ENCODE data around the gene CELF4. TPM values are rescaled to one million over a fixed set of nuclear protein-coding genes. Genes with fewer than 3 reads are reported as not detected.

The CELF4 gene
- total and polyA plus RNA-seq, 10 of the 15 experiments (the other 5 are each of a cell fraction or from before 2014, with no cell fraction given): 0.03 to 0.32 TPM; not detected in 8

DNA sequence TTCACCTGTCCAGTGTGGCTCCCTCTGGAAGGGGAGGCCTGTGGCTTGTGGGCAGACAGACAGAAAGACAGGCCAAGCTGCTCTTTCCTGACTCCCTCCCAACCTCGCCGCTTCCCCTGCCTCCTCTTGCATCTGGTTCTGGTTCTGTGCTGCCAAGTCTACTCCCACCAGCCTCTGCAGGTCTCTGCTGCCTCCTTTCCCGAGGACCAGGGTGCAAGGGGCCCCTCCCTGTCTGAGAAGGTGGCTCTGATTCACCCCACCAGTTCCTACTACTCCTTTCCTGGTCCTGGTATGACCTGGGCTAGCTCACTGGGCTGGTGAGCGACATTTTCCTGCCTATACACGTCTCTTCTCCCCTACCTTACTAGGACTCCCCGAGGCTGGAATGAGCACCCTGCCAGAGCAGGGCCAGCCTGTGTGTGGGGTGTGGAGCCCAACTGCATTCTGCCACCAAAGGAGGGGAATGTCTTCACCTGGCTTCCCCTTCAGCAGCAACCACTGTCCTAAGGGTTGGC is 238.5 kb downstream of the CELF4 start:
- no TSS peak for BruUV-seq (replicated peaks)
- H3K27me3 ChIP-seq (replicated peaks in 1 of 2; ENCODE audit: control insufficient read depth in 2 of 2, insufficient read depth in 2 of 2, low read length in 1 of 2): peaks cover 2 to 3% of the 10 kb centered on the region in 2 experiments; a peak in 3 of 4 replicates
- in situ Hi-C loops (cut with MboI): no loop called here
- no peak for FAIRE-seq
- RAD21 ChIA-PET (ENCODE audit: unreplicated experiment): no interaction called here
- no peaks in the 10 kb centered on the region for H3K79me2 ChIP-seq (ENCODE audit: control insufficient read depth, insufficient read depth, low read length)
- H3K4me1 ChIP-seq (ENCODE audit: control insufficient read depth, insufficient read depth, low read length): no peaks in the 10 kb centered on the region
- POLR2A ChIA-PET: no interaction called here
- no peak overlapping the region for H3K4me2 ChIP-seq (ENCODE audit: control insufficient read depth, insufficient read depth)
- TF ChIP-seq MYB (IDR thresholded peaks at IDR 0.05; ENCODE audit: borderline replicate concordance, low read depth, low read length) (no peak), PML (IDR thresholded peaks at IDR 0.05; ENCODE audit: low read length) (no peak), RUNX3 (IDR thresholded peaks at IDR 0.05; ENCODE audit: low read length) (no peak), NFYA (IDR thresholded peaks at IDR 0.05; ENCODE audit: borderline replicate concordance, low read depth, low read length) (no peak), CBFB (IDR thresholded peaks at IDR 0.05; ENCODE audit: low read depth) (no peak)
- TF ChIP-seq, protein P1, sequence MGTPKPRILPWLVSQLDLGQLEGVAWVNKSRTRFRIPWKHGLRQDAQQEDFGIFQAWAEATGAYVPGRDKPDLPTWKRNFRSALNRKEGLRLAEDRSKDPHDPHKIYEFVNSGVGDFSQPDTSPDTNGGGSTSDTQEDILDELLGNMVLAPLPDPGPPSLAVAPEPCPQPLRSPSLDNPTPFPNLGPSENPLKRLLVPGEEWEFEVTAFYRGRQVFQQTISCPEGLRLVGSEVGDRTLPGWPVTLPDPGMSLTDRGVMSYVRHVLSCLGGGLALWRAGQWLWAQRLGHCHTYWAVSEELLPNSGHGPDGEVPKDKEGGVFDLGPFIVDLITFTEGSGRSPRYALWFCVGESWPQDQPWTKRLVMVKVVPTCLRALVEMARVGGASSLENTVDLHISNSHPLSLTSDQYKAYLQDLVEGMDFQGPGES (IDR thresholded peaks at IDR 0.05): no peak
- intact Hi-C loops (cut with micrococcal nuclease; ENCODE audit: unreplicated experiment): no loop called here
- CTCF ChIA-PET: no interaction called here
- SMC1A ChIA-PET (ENCODE audit: uncharacterized antibody, unreplicated experiment): no interaction called here
- no peak overlapping the region for H2AFZ ChIP-seq (ENCODE audit: control insufficient read depth, low read depth, low read length)
- no peaks in the 10 kb centered on the region for H4K20me1 ChIP-seq (ENCODE audit: control insufficient read depth, insufficient read depth)
- 16% methylated on average over 6 of the region's 6 CpGs for WGBS (ENCODE audit: insufficient coverage, insufficient replicate concordance, low lambda C conversion rate, missing lambda C conversion rate)
- H3K27ac ChIP-seq (ENCODE audit: control insufficient read depth, insufficient read depth): no peak overlapping the region
- no peak for ATAC-seq
- H3K9me3 ChIP-seq (replicated peaks; ENCODE audit: control insufficient read depth, insufficient read depth, low read length): no peaks in the 10 kb centered on the region
- H3K4me3 ChIP-seq: no peak overlapping the region
- H3K36me3 ChIP-seq (ENCODE audit: control insufficient read depth in 2 of 2, insufficient read depth in 2 of 2, low read length in 1 of 2): no peaks in the 10 kb centered on the region
- H3K9ac ChIP-seq (ENCODE audit: control insufficient read depth, insufficient read depth, low read length): no peak overlapping the region
- no peak for DNase-seq (ENCODE audit: low read depth, low spot score)

- no peaks in the 10 kb centered on the region for H3K79me2 ChIP-seq (ENCODE audit: control insufficient read depth, insufficient read depth, low read length)
- no peak overlapping the region for H2AFZ ChIP-seq (ENCODE audit: control insufficient read depth, low read depth, low read length)
- intact Hi-C loops (cut with micrococcal nuclease; ENCODE audit: unreplicated experiment): loop anchor here (5.0 kb wide), 1 partner anchor 380 kb away; no protein-coding TSS in a partner anchor
- H4K20me1 ChIP-seq (ENCODE audit: control insufficient read depth, insufficient read depth): no peaks in the 10 kb centered on the region
- peak; percentile 94 for ATAC-seq
- in situ Hi-C loops (cut with MboI): loop anchor here (25.0 kb wide), 1 partner anchor 385 kb away; no protein-coding TSS in a partner anchor
- BruUV-seq (replicated peaks): no TSS peak
- ChIA-PET SMC1A (ENCODE audit: uncharacterized antibody, unreplicated experiment) (no interaction called here), POLR2A (no interaction called here), CTCF (interaction anchor here (1.4 kb wide), 1 partner anchor 380 kb away, joined by 4 read pairs; no protein-coding TSS in a partner anchor), RAD21 (ENCODE audit: unreplicated experiment) (no interaction called here)
- no peaks in the 10 kb centered on the region for H3K36me3 ChIP-seq (ENCODE audit: control insufficient read depth in 2 of 2, insufficient read depth in 2 of 2, low read length in 1 of 2)
- no peaks in the 10 kb centered on the region for H3K4me1 ChIP-seq (ENCODE audit: control insufficient read depth, insufficient read depth, low read length)
- H3K27me3 ChIP-seq (replicated peaks in 1 of 2; ENCODE audit: control insufficient read depth in 2 of 2, insufficient read depth in 2 of 2, low read length in 1 of 2): peaks cover 2 to 3% of the 10 kb centered on the region in 2 experiments; a peak in 3 of 4 replicates
- H3K4me2 ChIP-seq (ENCODE audit: control insufficient read depth, insufficient read depth): no peak overlapping the region
- no peak overlapping the region for H3K27ac ChIP-seq (ENCODE audit: control insufficient read depth, insufficient read depth)
- DNase-seq (ENCODE audit: low read depth, low spot score): no peak
- no peak for FAIRE-seq
- H3K9ac ChIP-seq (ENCODE audit: control insufficient read depth, insufficient read depth, low read length): no peak overlapping the region
- H3K9me3 ChIP-seq (replicated peaks; ENCODE audit: control insufficient read depth, insufficient read depth, low read length): no peaks in the 10 kb centered on the region
- no peak overlapping the region for H3K4me3 ChIP-seq
- 24% methylated on average over 15 of the region's 15 CpGs for WGBS (ENCODE audit: insufficient coverage, insufficient replicate concordance, low lambda C conversion rate, missing lambda C conversion rate)
- TF ChIP-seq TCF12 (IDR thresholded peaks at IDR 0.05; ENCODE audit: low read depth, low read length) (no peak), CTCF (IDR thresholded peaks at IDR 0.05 in 2 of 3, conservative IDR thresholded peaks at IDR 0.05 in 1 of 3; ENCODE audit: control insufficient read depth in 2 of 3, extremely low read depth in 1 of 3, insufficient read depth in 1 of 3, low read depth in 3 of 3, low read length in 3 of 3) (peak; percentile 68 to 90 (median 78)), SMAD1 (IDR thresholded peaks at IDR 0.05; ENCODE audit: low read depth, partially characterized antibody) (no peak), RAD21 (IDR thresholded peaks at IDR 0.05; ENCODE audit: insufficient read depth, low read depth, low read length) (peak; percentile 46), IRF4 (IDR thresholded peaks at IDR 0.05; ENCODE audit: low read depth, low read length) (no peak), TAF1 (IDR thresholded peaks at IDR 0.05; ENCODE audit: borderline replicate concordance, low read depth, low read length) (no peak)
Observed at GRCh38 chr18:37322492-37323035, 243.0 kb downstream of the CELF4 start.

Measured in GM12878 (cell line).